Measurements from ENCODE around the gene SEC23IP. TPM values are rescaled to one million over a fixed set of nuclear protein-coding genes. Genes with fewer than 3 reads are reported as not detected.
"Not testable (repeated sequence)": the region's sequence is repeated elsewhere in the genome, so short reads cannot be mapped to it uniquely, and the experiment has no call there.

The SEC23IP gene
- polyA plus RNA-seq, 3 donors, result 11.5 to 43.8 (median 42.0) TPM

- H3K27ac ChIP-seq (ENCODE audit: low read depth in 1 of 2, low read length in 2 of 2), result peak overlapping the region; percentile 80 to 89
- 0% methylated on average over 73 of the region's 75 CpGs for WGBS (ENCODE audit: insufficient coverage)
- intact Hi-C loops (cut with micrococcal nuclease), result loop anchor here (2.0 to 10.0 kb wide), 3 partner anchors 20 to 1528 kb away; partner anchors contain the start of genes TIAL1 (in 2 of the 2), FAM204A (in 1 of the 2) and SEC23IP (in 1 of the 2)
Observed at GRCh38 chr10:119872860-119873681, 19.5 kb upstream of the SEC23IP start.

DNA sequence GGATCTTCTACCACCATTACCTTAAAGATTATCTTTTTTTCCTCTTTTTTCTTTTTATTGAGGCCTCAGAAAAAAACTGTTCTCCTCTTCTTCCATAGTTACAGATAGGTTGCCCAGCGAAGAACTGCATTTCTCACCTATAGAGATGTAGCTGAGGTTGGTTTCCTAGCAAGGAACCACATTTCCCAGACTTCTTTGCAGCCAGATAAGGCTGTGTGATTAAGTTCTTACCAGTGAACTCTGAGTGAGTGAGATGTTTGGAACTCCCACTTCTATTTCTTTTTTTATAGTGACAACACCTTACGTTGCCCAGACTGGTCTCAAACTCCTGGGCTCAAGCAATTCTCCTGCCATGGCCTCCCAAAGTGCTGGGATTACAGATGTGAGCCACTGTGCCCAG, 14.0 kb upstream of the SEC23IP start:
- peaks cover 0 to 4% (median 0%) of the 10 kb centered on the region in 7 donors for H3K9me3 Mint-ChIP-seq
- H4K20me1 ChIP-seq (ENCODE audit: insufficient read depth, low read length), result no peaks in the 10 kb centered on the region
- no peak overlapping the region for H2AFZ ChIP-seq (ENCODE audit: insufficient read depth, low read depth, low read length, poor library complexity, severe bottlenecking)
- intact Hi-C loops (cut with micrococcal nuclease), result loop anchor here in 1 of 2 donors (10.0 kb wide), 1 partner anchor 1534 kb away; the partner anchor contains the start of gene FAM204A
- H3K4me2 ChIP-seq (replicated peaks; ENCODE audit: extremely low read depth, low read length, poor library complexity, severe bottlenecking), result no peak overlapping the region
- H3K9me3 ChIP-seq (replicated peaks in 1 of 2; ENCODE audit: control insufficient read depth in 1 of 2, insufficient read depth in 1 of 2, low read length in 2 of 2), result no peaks in the 10 kb centered on the region
- peaks cover 8% of the 10 kb centered on the region in 2 donors for H3K4me1 ChIP-seq (ENCODE audit: control insufficient read depth in 1 of 2, insufficient read depth in 2 of 2, low read length in 2 of 2)
- no peak overlapping the region for H3K9ac ChIP-seq (ENCODE audit: insufficient read depth, low read length, poor library complexity, severe bottlenecking)
- no peak for DNase-seq
- H3K36me3 ChIP-seq (replicated peaks in 1 of 2; ENCODE audit: control insufficient read depth in 1 of 2, insufficient read depth in 2 of 2, low read length in 2 of 2), result no peaks in the 10 kb centered on the region
- H3K4me3 Mint-ChIP-seq, result no peak overlapping the region
- no peaks in the 10 kb centered on the region for H3K27me3 Mint-ChIP-seq (ENCODE audit: low read depth in 3 of 3)
- no peak overlapping the region for H3K4me3 ChIP-seq (replicated peaks in 1 of 3; ENCODE audit: low read depth in 2 of 3, low read length in 3 of 3)
- no peaks in the 10 kb centered on the region for H3K79me2 ChIP-seq (ENCODE audit: insufficient read depth, low read length)
- H3K27ac Mint-ChIP-seq, result no peak overlapping the region
- H3K27ac ChIP-seq (ENCODE audit: low read depth in 1 of 2, low read length in 2 of 2), result no peak overlapping the region
- peaks cover 9% of the 10 kb centered on the region for H3K4me1 Mint-ChIP-seq
- peaks cover 0 to 1% of the 10 kb centered on the region in 2 donors for H3K36me3 Mint-ChIP-seq
- H3K27me3 ChIP-seq (ENCODE audit: control insufficient read depth in 2 of 2, insufficient read depth in 2 of 2, low read length in 2 of 2), result no peaks in the 10 kb centered on the region
- no CpG with 5 or more reads among the region's 2 CpGs for WGBS (ENCODE audit: insufficient coverage)
- TF ChIP-seq, protein P1, sequence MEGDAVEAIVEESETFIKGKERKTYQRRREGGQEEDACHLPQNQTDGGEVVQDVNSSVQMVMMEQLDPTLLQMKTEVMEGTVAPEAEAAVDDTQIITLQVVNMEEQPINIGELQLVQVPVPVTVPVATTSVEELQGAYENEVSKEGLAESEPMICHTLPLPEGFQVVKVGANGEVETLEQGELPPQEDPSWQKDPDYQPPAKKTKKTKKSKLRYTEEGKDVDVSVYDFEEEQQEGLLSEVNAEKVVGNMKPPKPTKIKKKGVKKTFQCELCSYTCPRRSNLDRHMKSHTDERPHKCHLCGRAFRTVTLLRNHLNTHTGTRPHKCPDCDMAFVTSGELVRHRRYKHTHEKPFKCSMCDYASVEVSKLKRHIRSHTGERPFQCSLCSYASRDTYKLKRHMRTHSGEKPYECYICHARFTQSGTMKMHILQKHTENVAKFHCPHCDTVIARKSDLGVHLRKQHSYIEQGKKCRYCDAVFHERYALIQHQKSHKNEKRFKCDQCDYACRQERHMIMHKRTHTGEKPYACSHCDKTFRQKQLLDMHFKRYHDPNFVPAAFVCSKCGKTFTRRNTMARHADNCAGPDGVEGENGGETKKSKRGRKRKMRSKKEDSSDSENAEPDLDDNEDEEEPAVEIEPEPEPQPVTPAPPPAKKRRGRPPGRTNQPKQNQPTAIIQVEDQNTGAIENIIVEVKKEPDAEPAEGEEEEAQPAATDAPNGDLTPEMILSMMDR (IDR thresholded peaks at IDR 0.05), result no peak

More at GRCh38 chr10:119872860-119873681, 19.5 kb upstream of the SEC23IP start:
- H3K9me3 ChIP-seq (replicated peaks in 1 of 2; ENCODE audit: control insufficient read depth in 1 of 2, insufficient read depth in 1 of 2, low read length in 2 of 2), result no peaks in the 10 kb centered on the region
- H3K9ac ChIP-seq (ENCODE audit: insufficient read depth, low read length, poor library complexity, severe bottlenecking), result peak overlapping the region; percentile 76
- no peaks in the 10 kb centered on the region for H3K27me3 ChIP-seq (ENCODE audit: control insufficient read depth in 2 of 2, insufficient read depth in 2 of 2, low read length in 2 of 2)
- Mint-ChIP-seq H3K27ac (peak overlapping the region; percentile 91 to 99 (median 95)), H3K27me3 (ENCODE audit: low read depth in 3 of 3) (no peaks in the 10 kb centered on the region), H3K4me3 (peak overlapping the region; percentile 87 to 95), H3K36me3 (peaks cover 3 to 6% of the 10 kb centered on the region in 2 donors), H3K4me1 (peaks cover 47% of the 10 kb centered on the region), H3K9me3 (peaks cover 0 to 1% (median 0%) of the 10 kb centered on the region in 7 donors)
- TF ChIP-seq, protein P1 (IDR thresholded peaks at IDR 0.05), result no peak
- peaks cover 41% of the 10 kb centered on the region for H4K20me1 ChIP-seq (ENCODE audit: insufficient read depth, low read length)
- H3K79me2 ChIP-seq (ENCODE audit: insufficient read depth, low read length), result peaks cover 46% of the 10 kb centered on the region
- peak overlapping the region; percentile 94 for H3K4me2 ChIP-seq (replicated peaks; ENCODE audit: extremely low read depth, low read length, poor library complexity, severe bottlenecking)
- H3K4me1 ChIP-seq (ENCODE audit: control insufficient read depth in 1 of 2, insufficient read depth in 2 of 2, low read length in 2 of 2), result peaks cover 31 to 49% of the 10 kb centered on the region in 2 donors
- DNase-seq, result peak; percentile 80 to 83 (median 81)
- H3K4me3 ChIP-seq (replicated peaks in 1 of 3; ENCODE audit: low read depth in 2 of 3, low read length in 3 of 3), result peak overlapping the region; percentile 81 to 88 (median 87)
- peak overlapping the region; percentile 96 for H2AFZ ChIP-seq (ENCODE audit: insufficient read depth, low read depth, low read length, poor library complexity, severe bottlenecking)
- no peaks in the 10 kb centered on the region for H3K36me3 ChIP-seq (replicated peaks in 1 of 2; ENCODE audit: control insufficient read depth in 1 of 2, insufficient read depth in 2 of 2, low read length in 2 of 2)

GRCh38 chr10:119883901-119884611, 8.5 kb upstream of the SEC23IP start:
- H3K27me3 ChIP-seq (ENCODE audit: control insufficient read depth in 2 of 2, insufficient read depth in 2 of 2, low read length in 2 of 2); intact Hi-C loops (cut with micrococcal nuclease); H4K20me1 ChIP-seq (ENCODE audit: insufficient read depth, low read length); H3K9me3 ChIP-seq (replicated peaks in 1 of 2; ENCODE audit: control insufficient read depth in 1 of 2, insufficient read depth in 1 of 2, low read length in 2 of 2); DNase-seq; H3K4me3 ChIP-seq (replicated peaks in 1 of 3; ENCODE audit: low read depth in 2 of 3, low read length in 3 of 3); H2AFZ ChIP-seq (ENCODE audit: insufficient read depth, low read depth, low read length, poor library complexity, severe bottlenecking); H3K27ac ChIP-seq (ENCODE audit: low read depth in 1 of 2, low read length in 2 of 2); H3K4me1 ChIP-seq (ENCODE audit: control insufficient read depth in 1 of 2, insufficient read depth in 2 of 2, low read length in 2 of 2); H3K4me3 Mint-ChIP-seq; H3K9me3 Mint-ChIP-seq; H3K79me2 ChIP-seq (ENCODE audit: insufficient read depth, low read length); H3K4me2 ChIP-seq (replicated peaks; ENCODE audit: extremely low read depth, low read length, poor library complexity, severe bottlenecking); H3K36me3 Mint-ChIP-seq; H3K27me3 Mint-ChIP-seq (ENCODE audit: low read depth in 3 of 3); H3K27ac Mint-ChIP-seq; H3K36me3 ChIP-seq (replicated peaks in 1 of 2; ENCODE audit: control insufficient read depth in 1 of 2, insufficient read depth in 2 of 2, low read length in 2 of 2); H3K9ac ChIP-seq (ENCODE audit: insufficient read depth, low read length, poor library complexity, severe bottlenecking): not testable (repeated sequence)
- peaks cover 15% of the 10 kb centered on the region for H3K4me1 Mint-ChIP-seq
- 82% methylated on average over 9 of the region's 11 CpGs for WGBS (ENCODE audit: insufficient coverage)
